ENCODE measurements around the gene MTFR1L.

The MTFR1L gene

DNA sequence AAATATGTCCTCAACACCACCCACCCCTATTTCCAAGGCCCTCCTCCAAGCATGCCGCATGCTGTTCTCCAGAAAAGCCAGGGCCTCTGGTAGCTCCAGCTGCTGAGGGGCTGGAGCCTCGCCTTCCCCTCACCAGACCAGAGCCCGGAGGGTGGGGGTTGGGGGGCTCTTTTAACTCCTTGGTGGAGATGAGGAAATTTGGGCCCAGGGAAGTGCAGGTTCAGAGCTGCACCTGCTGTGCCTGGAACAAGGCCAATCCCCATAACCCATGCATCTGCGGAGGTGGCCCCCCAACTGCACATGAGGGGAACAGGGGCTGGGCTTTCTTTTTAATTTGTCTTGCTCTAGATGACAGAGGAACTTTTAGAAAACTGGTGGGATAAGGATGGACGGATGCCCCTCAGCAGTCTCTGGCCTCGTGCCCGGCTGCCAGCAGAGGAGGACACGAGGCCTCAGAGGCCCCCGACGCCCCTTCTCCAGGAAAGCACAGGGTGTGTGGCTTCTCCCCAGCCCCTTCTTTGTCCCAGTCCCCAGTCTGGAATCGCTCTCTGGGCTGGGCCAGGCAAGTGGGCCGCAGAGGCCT lies 20.3 kb upstream of the MTFR1L start:
- H3K4me1 ChIP-seq (ENCODE audit: control insufficient read depth, insufficient read depth, low read length, poor library complexity, severe bottlenecking): peaks cover 33% of the 10 kb centered on the region
- no peaks in the 10 kb centered on the region for H3K9me3 ChIP-seq (ENCODE audit: control insufficient read depth, low read length)
- H3K36me3 ChIP-seq (ENCODE audit: control insufficient read depth, insufficient read depth, low read length): no peaks in the 10 kb centered on the region
- peak overlapping the region; percentile 57 for H3K27ac ChIP-seq (ENCODE audit: insufficient read depth, low read length, poor library complexity, severe bottlenecking)
- no peak for DNase-seq
- H3K27me3 ChIP-seq (replicated peaks; ENCODE audit: control insufficient read depth, insufficient read depth, low read length, poor library complexity, severe bottlenecking): no peaks in the 10 kb centered on the region
- peak overlapping the region; percentile 54 for H3K4me3 ChIP-seq (ENCODE audit: insufficient read depth, low read depth, low read length, poor library complexity, severe bottlenecking)

DNA sequence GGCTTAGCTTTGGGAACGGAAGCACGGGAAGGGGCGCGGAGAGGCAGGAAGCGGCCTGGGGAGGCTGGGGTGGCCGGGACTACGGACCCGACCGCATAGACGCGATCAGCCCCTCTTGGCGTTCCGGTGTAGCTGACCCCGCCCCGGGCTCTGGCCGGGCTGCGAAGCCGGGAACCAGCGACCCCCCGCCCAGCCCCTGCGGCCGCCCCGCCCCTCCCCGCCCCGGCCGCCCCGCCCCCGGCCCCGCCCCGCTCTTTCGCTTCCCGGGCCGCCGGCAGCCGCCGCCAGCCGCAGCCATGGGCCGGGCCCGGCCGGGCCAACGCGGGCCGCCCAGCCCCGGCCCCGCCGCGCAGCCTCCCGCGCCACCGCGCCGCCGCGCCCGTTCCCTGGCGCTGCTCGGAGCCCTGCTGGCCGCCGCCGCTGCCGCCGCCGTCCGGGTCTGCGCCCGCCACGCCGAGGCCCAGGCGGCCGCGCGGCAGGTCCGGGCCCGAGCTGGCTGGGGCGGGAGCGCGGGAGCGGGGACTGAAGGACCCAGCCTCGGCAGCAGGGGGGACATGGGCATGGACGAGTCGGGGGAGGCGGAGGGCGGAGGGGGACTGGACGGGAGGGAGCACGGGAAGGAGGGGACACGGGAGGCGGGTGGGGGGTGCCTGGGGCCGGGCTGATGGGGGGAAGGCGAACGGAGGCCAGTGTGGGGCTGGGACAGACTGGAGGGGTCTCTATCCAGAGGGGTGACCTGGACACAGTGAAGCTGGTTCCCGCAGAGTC lies 19.6 kb upstream of the MTFR1L start, which contains the start of gene SELENON:
Gene SELENON, plus strand, starts transcription at position 259 of the 768 bp plus-strand sequence. Its CDS starts 38 bp downstream, at position 297.
- Histone ChIP-seq H3K4me1 (ENCODE audit: control insufficient read depth, insufficient read depth, low read length, poor library complexity, severe bottlenecking) (peaks cover 33% of the 10 kb centered on the region), H3K4me3 (ENCODE audit: insufficient read depth, low read depth, low read length, poor library complexity, severe bottlenecking) (peak within 1 kb of the TSS; percentile 59), H3K27ac (ENCODE audit: insufficient read depth, low read length, poor library complexity, severe bottlenecking) (peak within 1 kb of the TSS; percentile 57), H3K27me3 (replicated peaks; ENCODE audit: control insufficient read depth, insufficient read depth, low read length, poor library complexity, severe bottlenecking) (no peaks in the 10 kb centered on the region), H3K9me3 (ENCODE audit: control insufficient read depth, low read length) (no peaks in the 10 kb centered on the region), H3K36me3 (ENCODE audit: control insufficient read depth, insufficient read depth, low read length) (no peaks in the 10 kb centered on the region)
- peak in 2 of 3 donors; percentile 13 to 44 for DNase-seq

DNA sequence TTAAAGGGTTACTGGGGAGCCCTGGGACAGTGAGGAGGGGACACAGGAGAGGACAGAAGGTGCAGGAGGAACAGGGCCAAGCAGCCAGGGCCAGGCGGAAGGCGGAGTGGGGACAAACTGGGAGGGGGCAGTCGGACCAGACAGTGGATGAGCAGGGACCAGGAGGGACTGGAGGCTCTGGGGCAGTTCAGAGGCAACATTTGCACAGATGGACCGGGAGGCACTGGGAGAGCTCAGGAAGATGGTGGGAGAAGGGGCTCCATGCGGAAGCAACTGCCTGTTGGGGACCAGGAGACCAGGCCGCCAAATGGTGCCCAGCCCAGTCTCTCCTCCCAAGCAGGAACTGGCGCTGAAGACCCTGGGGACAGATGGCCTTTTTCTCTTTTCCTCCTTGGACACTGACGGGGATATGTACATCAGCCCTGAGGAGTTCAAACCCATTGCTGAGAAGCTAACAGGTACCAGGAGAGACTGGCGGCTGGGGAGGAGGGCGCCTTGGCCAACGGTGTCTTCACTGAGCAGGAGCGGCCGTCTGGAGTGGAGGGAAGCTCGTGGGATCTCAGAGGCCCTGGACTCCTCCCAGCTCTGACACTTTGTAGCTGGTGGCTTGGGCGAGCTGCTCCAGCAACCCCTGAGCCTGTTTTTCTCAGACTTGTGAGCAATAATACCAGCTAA lies 18.9 kb upstream of the MTFR1L start:
- Histone ChIP-seq H3K4me3 (ENCODE audit: insufficient read depth, low read depth, low read length, poor library complexity, severe bottlenecking) (peak overlapping the region; percentile 59), H3K27ac (ENCODE audit: insufficient read depth, low read length, poor library complexity, severe bottlenecking) (peak overlapping the region; percentile 41), H3K27me3 (replicated peaks; ENCODE audit: control insufficient read depth, insufficient read depth, low read length, poor library complexity, severe bottlenecking) (no peaks in the 10 kb centered on the region), H3K4me1 (ENCODE audit: control insufficient read depth, insufficient read depth, low read length, poor library complexity, severe bottlenecking) (peaks cover 33% of the 10 kb centered on the region), H3K36me3 (ENCODE audit: control insufficient read depth, insufficient read depth, low read length) (peaks cover under 1% of the 10 kb centered on the region), H3K9me3 (ENCODE audit: control insufficient read depth, low read length) (no peaks in the 10 kb centered on the region)
- DNase-seq: no peak

DNA sequence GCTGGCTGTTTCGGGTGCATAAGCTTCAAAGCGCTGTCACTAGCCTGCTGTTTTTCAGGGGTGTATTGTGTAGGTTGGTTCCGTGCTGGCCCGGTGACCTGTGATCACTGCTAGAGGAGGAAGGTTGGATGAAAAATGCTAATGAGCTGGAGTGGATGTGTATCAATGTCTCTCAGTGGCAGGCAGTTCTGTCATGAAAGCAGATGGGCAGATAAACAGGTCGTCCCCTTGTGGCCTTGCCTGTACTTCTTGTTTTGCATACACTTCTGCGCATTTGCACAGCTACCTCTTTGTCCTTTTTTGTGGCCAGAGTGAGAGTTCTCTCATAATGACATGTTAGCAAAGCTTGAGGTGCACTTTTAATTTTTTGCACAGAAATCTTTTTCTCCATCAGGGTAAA lies 16.8 kb upstream of the MTFR1L start:
- DNase-seq: no peak
- no peak overlapping the region for H3K27ac ChIP-seq (ENCODE audit: insufficient read depth, low read length, poor library complexity, severe bottlenecking)
- H3K4me3 ChIP-seq (ENCODE audit: insufficient read depth, low read depth, low read length, poor library complexity, severe bottlenecking): no peak overlapping the region
- no peaks in the 10 kb centered on the region for H3K27me3 ChIP-seq (replicated peaks; ENCODE audit: control insufficient read depth, insufficient read depth, low read length, poor library complexity, severe bottlenecking)
- H3K4me1 ChIP-seq (ENCODE audit: control insufficient read depth, insufficient read depth, low read length, poor library complexity, severe bottlenecking): peaks cover 15% of the 10 kb centered on the region
- H3K9me3 ChIP-seq (ENCODE audit: control insufficient read depth, low read length): no peaks in the 10 kb centered on the region
- H3K36me3 ChIP-seq (ENCODE audit: control insufficient read depth, insufficient read depth, low read length): peaks cover 9% of the 10 kb centered on the region

DNA sequence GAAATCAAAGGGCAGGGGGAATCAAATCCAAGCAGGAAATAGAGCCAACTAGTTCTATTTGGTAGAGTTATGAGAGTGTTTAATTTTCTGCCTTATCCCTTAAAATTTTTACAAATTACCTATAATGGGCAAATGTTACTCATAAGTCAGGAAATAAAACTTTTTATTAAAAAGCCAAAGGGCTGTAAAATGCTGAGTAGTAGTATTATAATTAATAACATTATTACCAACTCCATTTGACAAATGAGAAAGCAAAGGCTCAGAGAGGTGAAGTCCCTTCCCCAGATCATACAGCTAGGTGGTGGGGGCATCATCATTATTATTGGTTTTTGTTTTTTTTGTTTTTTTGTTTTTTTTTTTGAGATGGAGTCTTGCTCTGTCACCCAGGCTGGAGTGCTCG lies 16.4 kb upstream of the MTFR1L start:
- H3K9me3 ChIP-seq (ENCODE audit: control insufficient read depth, low read length): no peaks in the 10 kb centered on the region
- no peak overlapping the region for H3K4me3 ChIP-seq (ENCODE audit: insufficient read depth, low read depth, low read length, poor library complexity, severe bottlenecking)
- peaks cover 9% of the 10 kb centered on the region for H3K36me3 ChIP-seq (ENCODE audit: control insufficient read depth, insufficient read depth, low read length)
- H3K27ac ChIP-seq (ENCODE audit: insufficient read depth, low read length, poor library complexity, severe bottlenecking): no peak overlapping the region
- peaks cover 13% of the 10 kb centered on the region for H3K4me1 ChIP-seq (ENCODE audit: control insufficient read depth, insufficient read depth, low read length, poor library complexity, severe bottlenecking)
- H3K27me3 ChIP-seq (replicated peaks; ENCODE audit: control insufficient read depth, insufficient read depth, low read length, poor library complexity, severe bottlenecking): no peaks in the 10 kb centered on the region
- DNase-seq: no peak

DNA sequence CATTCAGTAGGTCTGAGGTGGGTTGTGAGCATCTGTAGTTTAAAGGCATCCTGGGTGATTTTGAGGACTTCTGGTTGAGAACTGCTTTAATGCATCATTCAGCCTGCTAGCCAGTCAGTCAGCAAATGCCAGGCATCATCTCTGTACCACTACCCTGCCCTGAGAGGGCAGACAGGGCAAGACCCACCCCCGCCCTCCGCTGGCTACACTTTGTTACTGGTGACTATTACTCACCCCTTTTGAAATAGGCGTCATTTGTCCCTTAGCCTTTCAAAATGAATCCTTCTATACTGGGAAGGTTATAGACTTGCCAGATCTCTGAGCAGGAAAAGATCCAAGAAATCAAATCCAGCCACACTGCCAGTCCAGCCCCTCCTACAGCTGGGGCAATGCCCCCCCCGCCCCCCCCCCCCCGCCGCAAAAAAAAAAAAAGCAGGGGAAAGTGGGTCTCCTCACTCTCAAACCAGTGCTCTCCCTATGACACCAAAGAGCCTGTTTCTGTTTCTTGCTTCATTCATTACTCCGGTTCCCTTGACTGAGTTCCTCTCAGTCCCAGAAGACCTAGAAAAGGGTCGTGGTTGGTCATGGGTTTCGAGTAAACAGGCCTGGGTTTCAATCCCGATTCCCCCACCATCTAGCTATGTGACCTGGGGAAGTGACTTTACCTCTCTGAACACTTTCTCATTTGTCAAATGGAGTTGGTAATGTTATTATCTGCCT lies 15.3 kb upstream of the MTFR1L start:
- Histone ChIP-seq H3K27ac (ENCODE audit: insufficient read depth, low read length, poor library complexity, severe bottlenecking) (no peak overlapping the region), H3K27me3 (replicated peaks; ENCODE audit: control insufficient read depth, insufficient read depth, low read length, poor library complexity, severe bottlenecking) (no peaks in the 10 kb centered on the region), H3K9me3 (ENCODE audit: control insufficient read depth, low read length) (no peaks in the 10 kb centered on the region), H3K36me3 (ENCODE audit: control insufficient read depth, insufficient read depth, low read length) (peaks cover 13% of the 10 kb centered on the region), H3K4me1 (ENCODE audit: control insufficient read depth, insufficient read depth, low read length, poor library complexity, severe bottlenecking) (peaks cover 10% of the 10 kb centered on the region), H3K4me3 (ENCODE audit: insufficient read depth, low read depth, low read length, poor library complexity, severe bottlenecking) (no peak overlapping the region)
- no peak for DNase-seq

DNA sequence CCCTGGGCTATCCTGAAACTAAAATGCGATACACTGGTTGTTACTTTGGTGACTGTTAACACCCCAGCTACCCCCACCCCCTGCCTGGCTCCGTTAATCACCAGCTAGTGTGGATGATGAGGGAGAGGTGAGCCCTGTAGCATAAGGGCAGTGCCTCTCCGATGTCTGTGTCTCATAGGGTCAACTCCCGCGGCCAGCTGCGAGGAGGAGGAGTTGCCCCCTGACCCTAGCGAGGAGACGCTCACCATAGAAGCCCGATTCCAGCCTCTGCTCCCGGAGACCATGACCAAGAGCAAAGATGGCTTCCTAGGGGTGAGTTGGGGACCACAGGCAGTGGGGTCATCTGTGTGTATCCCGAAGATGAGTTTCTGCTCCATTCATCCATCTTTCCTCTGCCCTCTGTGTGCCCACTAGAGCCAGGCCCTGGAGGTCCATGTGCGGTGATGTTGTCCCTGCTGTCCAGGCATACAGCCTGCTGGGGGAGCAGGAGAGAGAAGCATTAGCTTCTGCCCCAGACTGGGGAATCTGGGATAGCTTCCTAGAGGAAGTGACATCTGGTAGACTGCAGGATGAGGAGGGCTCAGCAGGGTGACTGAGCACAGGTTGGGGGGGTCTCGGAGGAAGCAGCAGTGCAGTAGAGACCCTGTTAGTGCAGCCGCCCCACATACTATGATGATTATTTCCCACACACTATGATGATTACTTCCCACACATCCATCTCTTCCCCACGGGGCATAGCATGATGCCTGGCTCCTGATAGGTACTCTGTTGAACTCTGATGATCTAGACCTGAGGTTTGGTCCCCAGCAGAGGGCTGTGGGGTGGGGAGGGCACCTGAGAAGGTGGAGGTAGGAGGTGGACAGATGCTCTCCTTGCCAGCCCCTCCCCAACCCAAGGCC lies 14.5 kb upstream of the MTFR1L start:
- Histone ChIP-seq H3K4me3 (ENCODE audit: insufficient read depth, low read depth, low read length, poor library complexity, severe bottlenecking) (no peak overlapping the region), H3K36me3 (ENCODE audit: control insufficient read depth, insufficient read depth, low read length) (peaks cover 19% of the 10 kb centered on the region), H3K4me1 (ENCODE audit: control insufficient read depth, insufficient read depth, low read length, poor library complexity, severe bottlenecking) (peaks cover 7% of the 10 kb centered on the region), H3K27ac (ENCODE audit: insufficient read depth, low read length, poor library complexity, severe bottlenecking) (no peak overlapping the region), H3K27me3 (replicated peaks; ENCODE audit: control insufficient read depth, insufficient read depth, low read length, poor library complexity, severe bottlenecking) (no peaks in the 10 kb centered on the region), H3K9me3 (ENCODE audit: control insufficient read depth, low read length) (no peaks in the 10 kb centered on the region)
- no peak for DNase-seq

DNA sequence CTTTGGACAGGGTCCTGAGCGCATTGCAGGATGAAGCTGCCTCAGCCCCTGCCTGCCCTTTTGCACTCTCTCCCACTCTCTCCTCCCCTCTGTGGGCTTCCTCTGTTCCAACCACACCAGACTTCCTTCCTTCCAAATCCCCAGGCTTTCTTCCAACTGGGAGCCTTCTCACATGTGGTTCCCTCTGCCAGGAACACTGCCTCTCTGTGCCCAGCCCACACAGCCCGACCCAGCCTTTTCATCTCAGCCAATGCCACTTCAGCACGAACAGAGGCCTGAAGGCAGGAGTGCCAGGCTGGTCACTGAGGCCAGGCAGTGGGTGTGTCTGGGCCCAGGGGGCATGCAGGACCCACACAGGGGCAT lies 13.9 kb upstream of the MTFR1L start:
- no peak overlapping the region for H3K4me3 ChIP-seq (ENCODE audit: insufficient read depth, low read depth, low read length, poor library complexity, severe bottlenecking)
- H3K27ac ChIP-seq (ENCODE audit: insufficient read depth, low read length, poor library complexity, severe bottlenecking): no peak overlapping the region
- peaks cover 4% of the 10 kb centered on the region for H3K4me1 ChIP-seq (ENCODE audit: control insufficient read depth, insufficient read depth, low read length, poor library complexity, severe bottlenecking)
- H3K27me3 ChIP-seq (replicated peaks; ENCODE audit: control insufficient read depth, insufficient read depth, low read length, poor library complexity, severe bottlenecking): no peaks in the 10 kb centered on the region
- DNase-seq: no peak
- H3K9me3 ChIP-seq (ENCODE audit: control insufficient read depth, low read length): no peaks in the 10 kb centered on the region
- H3K36me3 ChIP-seq (ENCODE audit: control insufficient read depth, insufficient read depth, low read length): peaks cover 19% of the 10 kb centered on the region

DNA sequence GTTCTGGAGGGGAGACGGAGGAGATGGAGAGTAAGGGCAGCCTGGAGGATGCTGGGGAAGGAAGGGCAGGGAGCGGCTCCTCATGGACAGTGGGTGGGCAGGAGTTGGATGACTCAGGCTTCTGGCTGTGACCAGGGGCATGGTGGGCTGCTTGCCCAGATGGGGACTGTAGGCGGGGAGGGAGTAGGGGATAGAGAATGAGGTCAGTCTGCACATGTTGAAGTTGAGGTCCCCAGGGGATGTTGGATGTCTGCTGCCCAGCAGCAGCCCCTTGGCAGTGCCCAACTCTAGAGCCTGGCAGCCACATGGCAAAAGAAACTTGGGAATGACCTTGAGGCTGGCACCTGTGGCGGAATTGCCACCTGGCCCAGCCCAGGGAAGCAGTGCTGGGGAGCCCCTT lies 13.3 kb upstream of the MTFR1L start:
- Histone ChIP-seq H3K27me3 (replicated peaks; ENCODE audit: control insufficient read depth, insufficient read depth, low read length, poor library complexity, severe bottlenecking) (no peaks in the 10 kb centered on the region), H3K9me3 (ENCODE audit: control insufficient read depth, low read length) (no peaks in the 10 kb centered on the region), H3K27ac (ENCODE audit: insufficient read depth, low read length, poor library complexity, severe bottlenecking) (no peak overlapping the region), H3K4me1 (ENCODE audit: control insufficient read depth, insufficient read depth, low read length, poor library complexity, severe bottlenecking) (peaks cover 6% of the 10 kb centered on the region), H3K4me3 (ENCODE audit: insufficient read depth, low read depth, low read length, poor library complexity, severe bottlenecking) (no peak overlapping the region), H3K36me3 (ENCODE audit: control insufficient read depth, insufficient read depth, low read length) (peaks cover 19% of the 10 kb centered on the region)
- no peak for DNase-seq

All from effector memory CD4-positive, alpha-beta T cell (primary cell).